DMS53 (cell line): ENCODE data around the gene CARD10.
A peak's percentile ranks its signal among the peaks of the same experiment; 100 is the strongest.

Source experiments
- DNase-seq: peaks from one replicate; lab custom pipeline; 2025; lab: John Stamatoyannopoulos, UW

CARD10 gene

DNA sequence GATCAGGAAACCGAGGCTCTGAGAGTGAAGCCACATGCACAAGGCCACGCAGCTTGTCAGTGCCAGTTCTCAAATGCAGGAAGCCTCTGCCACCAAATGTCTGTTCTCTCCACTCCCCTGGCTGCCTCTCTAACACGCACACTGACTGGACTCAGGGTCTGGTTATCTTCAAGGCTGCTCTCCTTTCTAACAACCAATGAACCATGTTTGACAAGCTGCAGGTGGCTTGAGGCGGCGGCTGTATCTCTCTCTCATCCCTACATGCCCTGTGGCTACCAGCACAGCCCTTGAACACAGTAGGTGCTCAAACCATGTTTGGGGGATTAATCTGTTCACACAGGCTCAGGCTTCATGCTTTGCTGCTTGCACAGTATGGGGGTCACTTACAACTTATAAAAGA is 56.8 kb downstream of the CARD10 start:
- DNase-seq, result no peak

GRCh38 chr22:37461961-37462360 is 57.3 kb downstream of the CARD10 start:
- no peak for DNase-seq

GRCh38 chr22:37460684-37461083 is 58.5 kb downstream of the CARD10 start:
- DNase-seq, result no peak

GRCh38 chr22:37459206-37459605 is 60.0 kb downstream of the CARD10 start:
- no peak for DNase-seq

DNA sequence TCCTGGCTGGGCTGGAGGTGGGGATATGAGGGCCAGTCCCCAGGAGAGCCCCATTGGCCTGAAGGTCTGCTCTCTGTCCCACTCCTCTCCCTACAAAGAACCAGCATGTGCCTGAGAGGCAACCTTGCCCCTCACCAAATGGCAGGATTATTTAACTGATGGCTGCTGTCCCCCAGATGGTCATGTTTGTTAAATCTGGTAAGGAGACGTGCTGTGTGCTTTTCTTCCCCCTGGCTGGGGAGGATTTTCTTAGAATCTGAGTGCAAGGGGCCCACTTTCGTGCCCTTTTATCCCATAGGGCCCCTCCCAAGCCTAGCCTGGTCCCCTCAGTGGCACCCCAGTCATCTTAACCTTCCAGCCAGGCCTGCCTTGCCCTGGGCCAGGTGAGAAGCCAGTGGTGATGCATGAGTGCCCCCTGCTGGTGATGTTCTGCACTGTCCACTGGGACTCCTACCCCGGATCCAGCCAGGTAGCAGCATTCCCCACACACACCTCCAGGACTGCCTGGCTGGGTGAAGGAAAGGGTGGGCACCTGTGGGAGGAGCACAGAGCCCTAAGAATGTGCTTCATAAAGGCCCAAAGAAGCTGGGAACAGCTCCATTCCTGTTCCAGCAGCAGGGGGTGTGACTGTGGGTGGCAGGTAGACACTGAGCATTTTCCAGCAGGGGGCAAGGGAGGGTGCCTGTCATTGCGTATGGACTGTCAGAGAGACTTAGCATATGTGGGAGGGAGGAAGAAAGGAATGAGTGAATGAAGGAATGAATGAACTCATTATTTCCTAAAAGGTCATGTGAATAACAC is 61.9 kb downstream of the CARD10 start:
- DNase-seq, result peak; percentile 56

- no peak for DNase-seq
These were observed 62.9 kb downstream of the CARD10 start for GRCh38 chr22:37456346-37456745.

DNA sequence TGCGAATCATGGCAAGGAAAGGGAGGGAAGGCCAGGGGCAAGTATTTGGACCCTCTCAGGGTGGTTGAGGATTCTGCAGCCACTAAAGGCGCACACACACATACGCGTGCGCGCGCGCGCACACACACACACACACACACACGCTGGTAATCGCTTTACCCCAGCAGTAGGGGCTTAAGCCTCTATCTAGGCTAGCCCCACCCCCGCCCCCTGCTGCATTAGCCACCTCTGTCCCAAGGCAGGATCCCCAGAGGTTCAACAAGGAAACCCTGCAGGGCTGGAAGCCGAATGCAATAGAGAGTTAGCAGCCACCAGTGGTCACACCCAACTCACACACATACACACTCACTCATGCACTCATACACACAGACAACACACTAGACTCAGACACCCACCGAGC is 63.3 kb downstream of the CARD10 start:
- DNase-seq, result no peak

- DNase-seq, result peak; percentile 72
These were observed 64.1 kb downstream of the CARD10 start for GRCh38 chr22:37454857-37455686.

DNA sequence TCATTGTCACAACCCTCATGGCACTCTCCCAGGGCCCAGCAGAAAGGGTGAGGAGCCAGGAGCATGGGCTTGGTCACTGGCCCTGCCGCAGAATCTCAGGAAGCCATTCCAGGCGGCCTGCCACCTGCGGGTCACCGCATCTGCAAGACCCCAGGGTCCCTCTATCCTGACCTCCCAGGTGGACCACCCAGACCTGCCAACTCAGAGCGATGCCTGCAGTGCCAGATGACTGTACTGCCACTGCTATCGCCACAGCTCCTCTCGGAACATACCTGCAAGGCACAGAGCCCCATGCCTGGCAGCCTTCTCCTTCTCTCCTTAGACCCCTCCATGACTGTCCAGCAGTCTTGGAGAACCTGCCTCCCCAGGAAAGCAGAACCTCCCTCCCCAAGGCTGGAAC is 65.5 kb downstream of the CARD10 start:
- no peak for DNase-seq

- no peak for DNase-seq
These were observed 68.0 kb downstream of the CARD10 start for GRCh38 chr22:37451218-37451617.

DNA sequence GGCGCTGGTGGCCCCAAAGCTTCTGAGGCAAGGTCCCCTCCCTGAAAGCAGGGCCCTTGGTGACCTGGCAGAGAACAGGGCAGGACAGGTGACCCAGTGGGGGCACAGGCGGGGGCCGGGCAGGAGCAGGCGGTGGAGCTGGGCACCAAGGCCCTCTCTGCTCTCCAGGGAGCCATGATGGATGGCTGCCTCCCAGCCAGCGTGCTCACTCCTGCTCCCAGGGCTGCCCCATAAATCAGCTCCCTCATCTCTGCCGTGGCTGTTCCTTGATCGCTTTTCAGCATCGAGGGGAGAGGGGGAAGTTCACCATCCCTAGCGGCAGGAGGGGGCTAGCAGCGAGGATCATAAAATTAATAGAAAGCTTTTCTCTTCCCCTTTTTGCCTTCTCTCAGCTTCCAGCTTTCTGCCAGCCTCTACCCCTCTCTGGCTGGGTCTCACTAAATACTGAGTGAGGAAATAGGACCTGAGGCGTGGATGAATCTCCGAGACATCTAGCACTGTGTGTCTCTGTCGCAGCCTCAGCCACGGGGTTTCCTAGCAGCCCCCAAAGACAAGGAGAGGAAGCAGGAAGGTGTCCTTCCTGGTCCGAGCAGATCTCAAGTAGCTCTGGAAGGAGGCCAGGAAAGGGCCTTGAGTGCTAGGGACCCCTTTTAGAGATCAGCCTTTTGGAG is 69.7 kb downstream of the CARD10 start:
- DNase-seq, result no peak

DNA sequence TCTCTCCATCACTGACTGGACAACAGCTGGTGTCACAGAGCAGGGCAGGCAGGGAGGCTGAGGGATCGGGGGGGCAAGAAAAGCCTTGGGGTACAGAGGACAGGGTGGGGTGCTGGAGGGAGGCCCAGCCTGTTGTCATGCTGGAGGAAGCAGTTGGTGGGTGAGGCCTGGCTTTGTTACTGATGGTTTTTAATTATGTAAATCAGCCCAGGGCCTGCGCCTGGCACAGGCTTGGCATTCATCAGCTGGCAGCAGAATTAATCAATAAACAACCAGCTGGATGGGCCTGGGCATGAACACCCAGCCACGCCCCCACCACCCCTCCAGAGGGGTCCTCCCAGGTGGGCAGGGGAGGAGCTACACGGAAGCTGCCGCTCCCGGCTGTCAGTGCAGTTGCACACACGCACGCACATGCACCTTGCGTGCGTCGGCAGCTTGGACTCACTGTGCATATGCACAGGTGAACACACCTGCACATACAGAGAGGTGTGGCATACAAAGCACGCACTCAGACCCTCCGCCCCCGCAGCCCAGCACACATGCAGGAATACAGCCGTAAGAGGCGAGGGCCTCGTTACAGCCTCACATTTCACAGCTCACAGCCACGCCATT is 70.6 kb downstream of the CARD10 start:
- DNase-seq, result no peak

DNA sequence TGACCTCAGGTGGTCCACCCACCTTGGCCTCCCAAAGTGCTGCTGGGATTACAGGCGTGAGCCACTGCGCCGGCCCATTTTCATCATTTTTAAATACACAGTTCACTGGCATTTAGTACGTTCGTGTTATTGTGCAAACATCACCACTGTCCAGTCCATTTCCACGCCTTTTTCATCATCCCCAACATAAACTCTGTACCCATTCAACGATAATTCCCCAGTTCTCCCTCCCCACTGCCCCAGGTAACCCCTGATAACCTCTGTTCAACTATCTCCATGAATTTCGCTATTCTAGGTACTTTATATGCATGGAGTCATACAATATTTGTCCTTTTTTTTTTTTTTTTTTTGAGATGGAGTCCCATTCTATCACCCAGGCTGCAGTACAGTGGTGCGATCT is 73.7 kb downstream of the CARD10 start:
- no peak for DNase-seq

DNA sequence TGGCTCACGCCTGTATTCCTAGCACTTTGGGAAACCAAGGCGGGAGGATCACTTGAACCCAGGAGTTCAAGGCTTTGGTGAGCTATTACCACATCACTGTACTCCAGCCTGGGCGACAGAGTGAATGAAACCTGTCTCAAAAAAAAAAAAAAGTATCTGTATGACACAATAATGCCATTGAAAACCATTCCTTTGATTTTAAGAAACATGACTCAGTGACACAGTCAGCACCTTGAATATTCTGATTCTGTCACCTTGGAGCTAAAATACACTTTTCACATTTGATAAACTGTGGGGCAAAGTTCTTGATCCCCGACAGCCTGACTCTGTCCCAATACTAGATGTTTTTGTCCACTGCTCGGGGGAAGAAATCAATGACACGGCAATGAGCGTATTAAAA is 75.2 kb downstream of the CARD10 start:
- DNase-seq, result no peak

- DNase-seq, result no peak
These were observed 76.1 kb downstream of the CARD10 start for GRCh38 chr22:37443086-37443485.

- DNase-seq, result peak; percentile 7
These were observed 76.7 kb downstream of the CARD10 start for GRCh38 chr22:37442537-37442936.

GRCh38 chr22:37442135-37442534 is 77.1 kb downstream of the CARD10 start:
- no peak for DNase-seq

GRCh38 chr22:37440875-37441274 is 78.3 kb downstream of the CARD10 start:
- DNase-seq, result no peak
